NCI-H1417 treated with DMSO at 0.1 percent for 48 hours (cell line): ENCODE measurements around the gene MACROD2.
"Not testable (repeated sequence)": the region's sequence is repeated elsewhere in the genome, so short reads cannot be mapped to it uniquely, and the experiment has no call there.

Experiments used
- DNase-seq: peaks from one replicate; lab custom pipeline; 2025; lab: John Stamatoyannopoulos, UW

Gene MACROD2

GRCh38 chr20:13995086-13995665, at the start of gene MACROD2:
MACROD2 (plus strand) TSS chr20:13995516.
- DNase-seq = peak; percentile 90

GRCh38 chr20:13947719-13948118, 47.6 kb upstream of the MACROD2 start:
- no peak for DNase-seq

GRCh38 chr20:13953227-13953626, 42.1 kb upstream of the MACROD2 start:
- no peak for DNase-seq

GRCh38 chr20:13960119-13960518, 35.2 kb upstream of the MACROD2 start:
- DNase-seq = no peak

- DNase-seq = no peak
Observed at GRCh38 chr20:13960525-13960924, 34.8 kb upstream of the MACROD2 start.

GRCh38 chr20:13984211-13984610, 11.1 kb upstream of the MACROD2 start:
- DNase-seq = no peak

- DNase-seq = no peak
Observed at GRCh38 chr20:13990465-13990864, 4.9 kb upstream of the MACROD2 start, which contains the start of gene SEL1L2. SEL1L2 (minus strand) TSS chr20:13990614; CDS start chr20:13990534, 80 bp downstream.

- DNase-seq = no peak
Observed at GRCh38 chr20:13991311-13991710, 4.0 kb upstream of the MACROD2 start.

- DNase-seq = not testable (repeated sequence)
Observed at GRCh38 chr20:13991955-13992354, 3.4 kb upstream of the MACROD2 start.

- DNase-seq = peak; percentile 3
Observed at GRCh38 chr20:13995841-13996240, 525 bp downstream of the MACROD2 start.

- no peak for DNase-seq
Observed at GRCh38 chr20:13996265-13996664, 949 bp downstream of the MACROD2 start.

GRCh38 chr20:14000917-14001316, 5.6 kb downstream of the MACROD2 start:
- DNase-seq = no peak

GRCh38 chr20:14005996-14006395, 10.7 kb downstream of the MACROD2 start:
- no peak for DNase-seq

- DNase-seq = no peak
Observed at GRCh38 chr20:14009208-14009607, 13.9 kb downstream of the MACROD2 start.

GRCh38 chr20:14012671-14013070, 17.4 kb downstream of the MACROD2 start:
- no peak for DNase-seq

- no peak for DNase-seq
Observed at GRCh38 chr20:14030991-14031390, 35.7 kb downstream of the MACROD2 start.

GRCh38 chr20:14033310-14033709, 38.0 kb downstream of the MACROD2 start:
- DNase-seq = no peak

GRCh38 chr20:14036567-14036966, 41.3 kb downstream of the MACROD2 start:
- DNase-seq = no peak

- not testable (repeated sequence) for DNase-seq
Observed at GRCh38 chr20:14044712-14045276, 49.5 kb downstream of the MACROD2 start.

GRCh38 chr20:14046534-14046933, 51.2 kb downstream of the MACROD2 start:
- DNase-seq = no peak

- DNase-seq = no peak
Observed at GRCh38 chr20:14049111-14049510, 53.8 kb downstream of the MACROD2 start.

- DNase-seq = no peak
Observed at GRCh38 chr20:14051454-14051853, 56.1 kb downstream of the MACROD2 start.

- peak; percentile 76 for DNase-seq
Observed at GRCh38 chr20:14055127-14055742, 59.9 kb downstream of the MACROD2 start.

- no peak for DNase-seq
Observed at GRCh38 chr20:14062171-14062570, 66.9 kb downstream of the MACROD2 start.
